Fibroblast of lung (primary cell): ENCODE measurements around the gene SLC2A4RG. TPM values are rescaled to one million over a fixed set of nuclear protein-coding genes. Genes with fewer than 3 reads are reported as not detected.

ENCODE experiments used
- DNase-seq, 2 donors: peaks; one replicate each; pipeline versions ENCODE4 v3.0.0 to v3.0.0-alpha.2; 2010; ENCODE audit warnings: low read depth in 2 of 2
- H2AFZ ChIP-seq: 2 replicates; pipeline ENCODE4 v1.5.1; 2012; ENCODE audit warnings: low read length, control low read depth, inconsistent platforms
- H3K27ac ChIP-seq: 2 replicates; pipeline ENCODE4 v1.5.1; 2011; ENCODE audit warnings: low read length, control low read depth; ENCODE audit not compliant: insufficient read depth
- H3K27me3 ChIP-seq: 2 replicates; pipeline ENCODE4 v1.5.1; 2011; ENCODE audit warnings: mild to moderate bottlenecking, low read length; ENCODE audit not compliant: control insufficient read depth, insufficient read depth
- H3K36me3 ChIP-seq: 2 replicates; pipeline ENCODE4 v1.5.1; 2011; ENCODE audit warnings: low read length; ENCODE audit not compliant: control insufficient read depth, insufficient read depth
- H3K4me1 ChIP-seq: 2 replicates; pipeline ENCODE4 v1.5.1; 2011; ENCODE audit warnings: low read length; ENCODE audit not compliant: control insufficient read depth, insufficient read depth; ENCODE audit errors: extremely low read depth
- H3K4me2 ChIP-seq: 2 replicates; pipeline ENCODE4 v1.5.1; 2011; ENCODE audit warnings: low read length, control low read depth; ENCODE audit not compliant: insufficient read depth; ENCODE audit errors: extremely low read depth
- H3K4me3 ChIP-seq, 4 experiments: fragments of 200-600 bp in 1 of 4; sonication (generic) in 1 of 4; replicated peaks in 1 of 4; 2 replicates each; pipeline ENCODE4 v1.5.1; 2011 to 2016; ENCODE audit warnings: low read length in 4 of 4, low read depth in 3 of 4, mild to moderate bottlenecking in 3 of 4, control low read depth in 2 of 4, inconsistent platforms in 1 of 4, mixed read lengths in 1 of 4; ENCODE audit not compliant: insufficient read depth in 1 of 4; ENCODE audit errors: control extremely low read depth in 1 of 4
- H3K79me2 ChIP-seq: 2 replicates; pipeline ENCODE4 v1.5.1; 2012; ENCODE audit warnings: mild to moderate bottlenecking, low read length, inconsistent platforms; ENCODE audit not compliant: control insufficient read depth, insufficient read depth
- H3K9ac ChIP-seq: 2 replicates; pipeline ENCODE4 v1.5.1; 2011; ENCODE audit warnings: mild to moderate bottlenecking, low read length, control low read depth; ENCODE audit not compliant: insufficient read depth
- H3K9me3 ChIP-seq: 2 replicates; pipeline ENCODE4 v1.5.1; 2012; ENCODE audit warnings: low read depth, low read length; ENCODE audit not compliant: control insufficient read depth, insufficient read depth
- H4K20me1 ChIP-seq: 2 replicates; pipeline ENCODE4 v1.5.1; 2011; ENCODE audit warnings: low read length; ENCODE audit not compliant: control insufficient read depth, insufficient read depth; ENCODE audit errors: extremely low read depth
- EZH2 ChIP-seq: IDR thresholded peaks from 2 replicates; pipeline ENCODE4 v1.5.1; 2012; ENCODE audit warnings: low read length, control low read depth, mild to moderate bottlenecking; ENCODE audit errors: missing control alignments
- polyA plus RNA-seq, 2 donors: library from polyadenylated mRNA; depleted of rRNA in 1 of 2; stranded (reverse) in 1 of 2; unstranded in 1 of 2; fragments of >200 nt; gene quantifications; 2 replicates each; pipeline ENCODE4 v1.2.1, GENCODE V29; 2011 to 2012; ENCODE audit warnings: missing spikeins in 1 of 2
- total RNA-seq: library from RNA; depleted of rRNA; stranded (reverse); fragments of >200 nt; gene quantifications from 2 replicates; pipeline ENCODE4 v1.2.1, GENCODE V29; 2014
- TF ChIP-seq, protein P1 (sequence below), 2 donors: IDR thresholded peaks in 1 of 2; conservative IDR thresholded peaks in 1 of 2; 1 replicate in 1 of 2; 2 replicates in 1 of 2; pipeline ENCODE4 v1.5.1; 2011 to 2012; ENCODE audit warnings: low read length in 2 of 2, control low read depth in 1 of 2, inconsistent platforms in 1 of 2, low read depth in 1 of 2, mild to moderate bottlenecking in 1 of 2

The SLC2A4RG gene
- total and polyA plus RNA-seq, 2 donors (not counting 1 experiment from before 2014, with no cell fraction given), result 17.5 to 30.6 TPM

DNA sequence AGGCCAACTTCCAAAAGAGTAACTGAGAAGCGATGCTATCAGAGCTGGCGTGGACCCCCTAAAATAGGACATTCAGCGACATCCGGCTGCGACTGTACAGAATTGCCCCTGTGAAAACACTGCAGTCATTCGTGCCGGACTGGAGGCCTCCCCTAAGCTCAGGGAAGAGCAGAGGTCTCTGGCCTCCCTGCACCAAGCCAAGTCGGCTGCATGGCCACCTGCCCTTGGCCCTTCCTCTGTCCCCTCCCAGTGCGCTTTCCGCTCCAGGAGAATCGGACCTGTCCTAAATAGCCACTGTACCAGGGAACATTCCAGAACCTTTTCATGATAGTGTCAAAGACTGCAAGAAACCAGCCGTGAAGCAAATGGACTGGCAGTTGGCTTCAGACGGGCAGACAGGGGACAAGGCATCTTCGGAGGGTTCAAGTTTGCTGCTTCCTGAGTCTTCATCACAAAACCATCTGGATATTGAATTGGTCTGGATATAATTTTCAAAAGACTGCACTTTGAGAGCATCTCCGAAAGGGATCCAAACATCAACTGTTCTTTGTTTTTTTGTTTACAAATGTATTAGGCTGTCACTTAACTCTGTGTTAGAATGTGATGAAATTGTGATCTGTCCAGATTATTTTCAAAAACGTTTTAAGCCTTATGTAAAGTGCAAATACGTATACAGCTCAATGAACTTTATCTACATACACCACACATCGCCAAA, 16.5 kb downstream of the SLC2A4RG start:
- no peaks in the 10 kb centered on the region for H3K36me3 ChIP-seq
- no peak overlapping the region for H3K4me2 ChIP-seq
- no peak overlapping the region for H3K27ac ChIP-seq
- DNase-seq, result no peak
- no peak for TF ChIP-seq EZH2
- TF ChIP-seq, protein P1, sequence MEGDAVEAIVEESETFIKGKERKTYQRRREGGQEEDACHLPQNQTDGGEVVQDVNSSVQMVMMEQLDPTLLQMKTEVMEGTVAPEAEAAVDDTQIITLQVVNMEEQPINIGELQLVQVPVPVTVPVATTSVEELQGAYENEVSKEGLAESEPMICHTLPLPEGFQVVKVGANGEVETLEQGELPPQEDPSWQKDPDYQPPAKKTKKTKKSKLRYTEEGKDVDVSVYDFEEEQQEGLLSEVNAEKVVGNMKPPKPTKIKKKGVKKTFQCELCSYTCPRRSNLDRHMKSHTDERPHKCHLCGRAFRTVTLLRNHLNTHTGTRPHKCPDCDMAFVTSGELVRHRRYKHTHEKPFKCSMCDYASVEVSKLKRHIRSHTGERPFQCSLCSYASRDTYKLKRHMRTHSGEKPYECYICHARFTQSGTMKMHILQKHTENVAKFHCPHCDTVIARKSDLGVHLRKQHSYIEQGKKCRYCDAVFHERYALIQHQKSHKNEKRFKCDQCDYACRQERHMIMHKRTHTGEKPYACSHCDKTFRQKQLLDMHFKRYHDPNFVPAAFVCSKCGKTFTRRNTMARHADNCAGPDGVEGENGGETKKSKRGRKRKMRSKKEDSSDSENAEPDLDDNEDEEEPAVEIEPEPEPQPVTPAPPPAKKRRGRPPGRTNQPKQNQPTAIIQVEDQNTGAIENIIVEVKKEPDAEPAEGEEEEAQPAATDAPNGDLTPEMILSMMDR (conservative IDR thresholded peaks at IDR 0.05 in 1 of 2, IDR thresholded peaks at IDR 0.05 in 1 of 2; ENCODE audit: low read depth in 1 of 2, low read length in 2 of 2), result no peak
- no peaks in the 10 kb centered on the region for H3K9me3 ChIP-seq
- no peak overlapping the region for H2AFZ ChIP-seq
- H4K20me1 ChIP-seq, result no peaks in the 10 kb centered on the region
- H3K4me3 ChIP-seq, result no peak overlapping the region
- no peaks in the 10 kb centered on the region for H3K4me1 ChIP-seq
- H3K27me3 ChIP-seq, result no peaks in the 10 kb centered on the region
- no peaks in the 10 kb centered on the region for H3K79me2 ChIP-seq
- no peak overlapping the region for H3K9ac ChIP-seq

DNA sequence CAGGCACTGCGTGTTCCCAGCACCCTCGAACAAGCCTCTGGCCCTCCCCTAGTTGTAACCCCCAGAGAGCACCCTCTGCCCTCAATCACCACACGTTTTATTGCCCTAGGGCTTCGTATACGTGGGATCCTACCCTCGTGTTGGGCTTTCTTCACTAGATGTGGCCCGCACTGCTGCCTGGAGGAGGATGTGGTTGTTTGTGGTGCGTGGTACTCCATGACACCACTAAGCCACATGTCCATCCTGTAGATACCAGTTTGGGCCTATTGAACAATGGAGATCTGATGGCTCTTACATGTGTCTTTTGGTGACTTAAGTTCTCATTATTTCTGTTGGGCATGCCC, 17.0 kb downstream of the SLC2A4RG start:
- DNase-seq, result no peak
- Histone ChIP-seq H2AFZ (no peak overlapping the region), H3K4me1 (no peaks in the 10 kb centered on the region), H3K9me3 (no peaks in the 10 kb centered on the region), H3K79me2 (no peaks in the 10 kb centered on the region), H3K36me3 (no peaks in the 10 kb centered on the region), H3K4me3 (no peak overlapping the region), H3K27ac (no peak overlapping the region), H3K4me2 (no peak overlapping the region), H3K27me3 (no peaks in the 10 kb centered on the region), H4K20me1 (no peaks in the 10 kb centered on the region), H3K9ac (no peak overlapping the region)
- TF ChIP-seq, protein P1 (conservative IDR thresholded peaks at IDR 0.05 in 1 of 2, IDR thresholded peaks at IDR 0.05 in 1 of 2; ENCODE audit: low read depth in 1 of 2, low read length in 2 of 2), result no peak
- TF ChIP-seq EZH2, result no peak

DNA sequence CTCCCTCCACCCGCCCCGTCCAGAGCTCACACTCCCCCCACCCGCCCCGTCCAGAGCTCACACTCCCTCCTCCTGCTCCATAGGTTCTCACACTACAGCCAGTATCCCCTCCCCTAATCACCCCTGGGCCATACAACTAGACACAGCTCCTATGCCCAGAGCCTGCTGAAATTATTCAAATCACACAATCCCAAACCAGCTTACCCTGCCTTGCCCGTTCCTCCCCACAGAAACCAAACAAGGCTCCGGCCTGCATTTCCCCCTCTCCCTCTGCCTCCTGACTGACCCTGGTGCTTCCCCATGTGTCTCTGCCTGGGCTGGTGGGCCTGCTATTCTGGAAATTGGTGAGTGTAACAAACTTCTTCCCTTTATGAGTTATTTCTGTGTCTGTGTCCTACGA, 18.6 kb downstream of the SLC2A4RG start:
- Histone ChIP-seq H3K4me2 (no peak overlapping the region), H3K27ac (no peak overlapping the region), H2AFZ (no peak overlapping the region), H3K79me2 (no peaks in the 10 kb centered on the region), H3K4me1 (no peaks in the 10 kb centered on the region), H4K20me1 (no peaks in the 10 kb centered on the region), H3K9ac (no peak overlapping the region), H3K9me3 (no peaks in the 10 kb centered on the region), H3K27me3 (no peaks in the 10 kb centered on the region), H3K4me3 (no peak overlapping the region), H3K36me3 (no peaks in the 10 kb centered on the region)
- no peak for TF ChIP-seq EZH2
- DNase-seq, result no peak
